Stimulated activated CD8-positive, alpha-beta memory T cell treated with anti-CD3 and anti-CD28 coated beads, Interleukin-2, amount 100 ng/mL, for 48 hours (primary cell): ENCODE data around the gene SPTBN1.
A peak's percentile ranks its signal among the peaks of the same experiment; 100 is the strongest.

Source experiments
- DNase-seq, 2 donors: peaks; one replicate each; pipeline ENCODE4 v3.0.0-alpha.2; 2020; ENCODE audit warnings: low read depth in 2 of 2

Gene SPTBN1

GRCh38 chr2:54553775-54554174, 97.6 kb downstream of the SPTBN1 start:
- DNase-seq, result no peak

GRCh38 chr2:54555318-54555837, 99.3 kb downstream of the SPTBN1 start:
- DNase-seq, result no peak

GRCh38 chr2:54556621-54557121, 100.5 kb downstream of the SPTBN1 start:
- DNase-seq, result no peak

GRCh38 chr2:54557211-54557600, 101.1 kb downstream of the SPTBN1 start:
- no peak for DNase-seq

- peak; percentile 61 to 63 for DNase-seq
These were observed 101.6 kb downstream of the SPTBN1 start for GRCh38 chr2:54557601-54558187.

GRCh38 chr2:54558188-54559005, 102.3 kb downstream of the SPTBN1 start:
- DNase-seq, result peak; percentile 49 to 57

- DNase-seq, result no peak
These were observed 102.9 kb downstream of the SPTBN1 start for GRCh38 chr2:54559006-54559445.

GRCh38 chr2:54559593-54560145, 103.5 kb downstream of the SPTBN1 start:
- no peak for DNase-seq

- peak in 1 of 2 donors; percentile 17 for DNase-seq
These were observed 104.2 kb downstream of the SPTBN1 start for GRCh38 chr2:54560146-54560881.

GRCh38 chr2:54561010-54561409, 104.9 kb downstream of the SPTBN1 start:
- DNase-seq, result no peak

- no peak for DNase-seq
These were observed 108.3 kb downstream of the SPTBN1 start for GRCh38 chr2:54564439-54564838.

GRCh38 chr2:54565551-54565950, 109.4 kb downstream of the SPTBN1 start:
- DNase-seq, result no peak

- DNase-seq, result no peak
These were observed 110.8 kb downstream of the SPTBN1 start for GRCh38 chr2:54566896-54567295.

- DNase-seq, result no peak
These were observed 112.8 kb downstream of the SPTBN1 start for GRCh38 chr2:54568876-54569321.

GRCh38 chr2:54569745-54570301, 113.7 kb downstream of the SPTBN1 start:
- no peak for DNase-seq

GRCh38 chr2:54570321-54570855, 114.3 kb downstream of the SPTBN1 start:
- DNase-seq, result no peak

GRCh38 chr2:54570925-54571694, 115.0 kb downstream of the SPTBN1 start:
- DNase-seq, result peak; percentile 49 to 76

- no peak for DNase-seq
These were observed 116.1 kb downstream of the SPTBN1 start for GRCh38 chr2:54572262-54572635.

- DNase-seq, result peak in 1 of 2 donors; percentile 44
These were observed 116.8 kb downstream of the SPTBN1 start for GRCh38 chr2:54572636-54573536.
